Liver (tissue), 9 donors: Measurements from ENCODE around the gene IL1R2. TPM values are rescaled to one million over a fixed set of nuclear protein-coding genes. Genes with fewer than 3 reads are reported as not detected.
A peak's percentile ranks its signal among the peaks of the same experiment; 100 is the strongest.

Experiments
- DNase-seq: peaks from one replicate; pipeline ENCODE4 v3.0.0-alpha.2; 2017; ENCODE audit warnings: low spot score
- H3K27ac ChIP-seq, 2 donors: one replicate each; pipeline ENCODE4 v1.7.0; 2013; ENCODE audit warnings: inconsistent platforms in 2 of 2, low read length in 2 of 2, control low read depth in 1 of 2, low read depth in 1 of 2, mild to moderate bottlenecking in 1 of 2
- H3K27me3 ChIP-seq, 4 donors: one replicate each; pipeline versions ENCODE4 v1.6.1 to v1.7.0; 2013; ENCODE audit warnings: low read length in 3 of 4, inconsistent platforms in 1 of 4, mild to moderate bottlenecking in 1 of 4, moderate library complexity in 1 of 4; ENCODE audit not compliant: control insufficient read depth in 4 of 4, insufficient read depth in 4 of 4
- H3K36me3 ChIP-seq, 4 donors: one replicate each; pipeline versions ENCODE4 v1.6.1 to v1.7.0; 2013; ENCODE audit warnings: low read length in 3 of 4, mild to moderate bottlenecking in 3 of 4, low read depth in 1 of 4, moderate library complexity in 1 of 4; ENCODE audit not compliant: control insufficient read depth in 4 of 4, insufficient read depth in 3 of 4
- H3K4me1 ChIP-seq, 4 donors: one replicate each; pipeline versions ENCODE4 v1.6.1 to v1.7.0; 2013; ENCODE audit warnings: low read length in 3 of 4, mild to moderate bottlenecking in 3 of 4, moderate library complexity in 1 of 4; ENCODE audit not compliant: control insufficient read depth in 4 of 4, insufficient read depth in 4 of 4
- H3K4me3 ChIP-seq, 3 donors: one replicate each; pipeline versions ENCODE4 v1.6.1 to v1.7.0; 2013; ENCODE audit warnings: low read length in 3 of 3, control low read depth in 1 of 3, low read depth in 1 of 3, mild to moderate bottlenecking in 1 of 3
- H3K9ac ChIP-seq, 2 donors: one replicate each; pipeline ENCODE4 v1.7.0; 2013; ENCODE audit warnings: low read length in 2 of 2, mild to moderate bottlenecking in 2 of 2, moderate library complexity in 2 of 2, control low read depth in 1 of 2, low read depth in 1 of 2
- H3K9me3 ChIP-seq, 4 donors: one replicate each; pipeline versions ENCODE4 v1.6.1 to v1.7.0; 2013; ENCODE audit warnings: low read length in 3 of 4; ENCODE audit not compliant: control insufficient read depth in 4 of 4
- ATF3 ChIP-seq: IDR thresholded peaks from 2 replicates; pipeline ENCODE4 v1.6.1; 2016; ENCODE audit warnings: antibody characterized with exemption
- CTCF ChIP-seq: fragments of 150-350 bp; IDR thresholded peaks from 2 replicates; pipeline ENCODE4 v1.5.1; 2017; ENCODE audit warnings: improper control_type of control experiment, low read depth, low read length; ENCODE audit not compliant: missing input control
- EGR1 ChIP-seq, 2 donors: IDR thresholded peaks; 2 replicates each; pipeline ENCODE4 v1.6.1; 2016 to 2018; ENCODE audit warnings: antibody characterized with exemption in 2 of 2, low read depth in 2 of 2
- FOXA1 ChIP-seq: IDR thresholded peaks from 2 replicates; pipeline ENCODE4 v1.6.1; 2016; ENCODE audit warnings: antibody characterized with exemption
- FOXA2 ChIP-seq: IDR thresholded peaks from 2 replicates; pipeline ENCODE4 v1.6.1; 2016; ENCODE audit warnings: antibody characterized with exemption
- GABPA ChIP-seq, 2 donors: IDR thresholded peaks in 1 of 2; conservative IDR thresholded peaks in 1 of 2; 2 replicates each; pipeline ENCODE4 v1.6.1; 2016; ENCODE audit warnings: antibody characterized with exemption in 2 of 2, mild to moderate bottlenecking in 1 of 2, moderate library complexity in 1 of 2
- HNF4A ChIP-seq, 2 donors: conservative IDR thresholded peaks; 2 replicates each; pipeline ENCODE4 v1.6.1; 2016; ENCODE audit warnings: antibody characterized with exemption in 2 of 2, mild to moderate bottlenecking in 2 of 2
- HNF4G ChIP-seq: IDR thresholded peaks from 2 replicates; pipeline ENCODE4 v1.6.1; 2016; ENCODE audit warnings: antibody characterized with exemption
- JUND ChIP-seq, 2 donors: IDR thresholded peaks; 2 replicates each; pipeline ENCODE4 v1.6.1; 2016; ENCODE audit warnings: antibody characterized with exemption in 2 of 2
- MAX ChIP-seq: IDR thresholded peaks from 2 replicates; pipeline ENCODE4 v1.6.1; 2016; ENCODE audit warnings: antibody characterized with exemption
- NR2F2 ChIP-seq: IDR thresholded peaks from 2 replicates; pipeline ENCODE4 v1.6.1; 2016; ENCODE audit warnings: antibody characterized with exemption
- RAD21 ChIP-seq, 2 donors: IDR thresholded peaks; 2 replicates each; pipeline ENCODE4 v1.6.1; 2016; ENCODE audit warnings: antibody characterized with exemption in 2 of 2, mild to moderate bottlenecking in 2 of 2
- REST ChIP-seq: IDR thresholded peaks from 2 replicates; pipeline ENCODE4 v1.6.1; 2016; ENCODE audit warnings: antibody characterized with exemption, mild to moderate bottlenecking
- RXRA ChIP-seq, 2 donors: IDR thresholded peaks; 2 replicates each; pipeline ENCODE4 v1.6.1; 2017 to 2018; ENCODE audit warnings: antibody characterized with exemption in 2 of 2, mild to moderate bottlenecking in 1 of 2
- SP1 ChIP-seq: IDR thresholded peaks from 2 replicates; pipeline ENCODE4 v1.6.1; 2018; ENCODE audit warnings: antibody characterized with exemption, mild to moderate bottlenecking
- TAF1 ChIP-seq: conservative IDR thresholded peaks from 2 replicates; pipeline ENCODE4 v1.6.1; 2016; ENCODE audit warnings: antibody characterized with exemption, mild to moderate bottlenecking
- YY1 ChIP-seq: IDR thresholded peaks from 2 replicates; pipeline ENCODE4 v1.6.1; 2016; ENCODE audit warnings: antibody characterized with exemption, mild to moderate bottlenecking
- ZBTB33 ChIP-seq: IDR thresholded peaks from 2 replicates; pipeline ENCODE4 v1.6.1; 2016; ENCODE audit warnings: antibody characterized with exemption
- WGBS: extraction: QIAGEN DNeasy Blood & Tissue Kit; methylation state at CpG from one replicate; pipeline ENCODE4 v1.1.7; 2013; 5-methylcytosine and 5-hydroxymethylcytosine counted together
- polyA plus RNA-seq, 2 donors: library from polyadenylated mRNA; stranded (reverse) in 1 of 2; unstranded in 1 of 2; fragments of 200-250 nt in 1 of 2; fragments of >200 nt in 1 of 2; fragmentation: Nextera tagmentation in 1 of 2; extraction: Ambion mirVana in 1 of 2; gene quantifications; one replicate each; pipeline versions ENCODE4 v1.2.1 to v1.2.3, GENCODE V29; 2013 to 2015
- total RNA-seq, 2 donors: library from RNA; depleted of rRNA; stranded (reverse); fragments of >200 nt; gene quantifications; one replicate each; pipeline ENCODE4 v1.2.3, GENCODE V29; 2014
- donor health status: healthy.
- donor health status: healthy.
- donor health status: healthy.
- donor health status: healthy.
- donor health status: healthy.

Gene IL1R2
- total and polyA plus RNA-seq, 4 donors: 3.7 to 28.2 (median 7.3) TPM

- Histone ChIP-seq H3K27me3 (no peaks in the 10 kb centered on the region), H3K36me3 (no peaks in the 10 kb centered on the region), H3K4me1 (peaks cover 6 to 19% (median 11%) of the 10 kb centered on the region in 4 donors), H3K27ac (no peak overlapping the region), H3K9me3 (no peaks in the 10 kb centered on the region), H3K4me3 (no peak overlapping the region), H3K9ac (no peak overlapping the region)
- DNase-seq: no peak
- WGBS: 88% methylated on average over 2 of the region's 2 CpGs
- TF ChIP-seq HNF4G (no peak), SP1 (no peak), EGR1 (IDR thresholded peaks at IDR 0.05; ENCODE audit: low read depth in 2 of 2) (no peak)
Observed at GRCh38 chr2:102044967-102045489, 53.3 kb downstream of the IL1R2 start.

GRCh38 chr2:102045697-102046096 lies 53.9 kb downstream of the IL1R2 start:
- DNase-seq: no peak
- 91% methylated on average over 6 of the region's 6 CpGs for whole genome bisulfite sequencing
- TF ChIP-seq YY1: no peak
- no peak for TF ChIP-seq FOXA1
- no peak for TF ChIP-seq MAX
- TF ChIP-seq EGR1 (IDR thresholded peaks at IDR 0.05; ENCODE audit: low read depth in 2 of 2): no peak
- TF ChIP-seq SP1: no peak
- H3K27ac ChIP-seq: peak overlapping the region; percentile 18 to 37
- no peaks in the 10 kb centered on the region for H3K27me3 ChIP-seq
- no peaks in the 10 kb centered on the region for H3K9me3 ChIP-seq
- peaks cover 6 to 25% (median 17%) of the 10 kb centered on the region in 4 donors for H3K4me1 ChIP-seq
- H3K4me3 ChIP-seq: no peak overlapping the region
- no peaks in the 10 kb centered on the region for H3K36me3 ChIP-seq
- no peak overlapping the region for H3K9ac ChIP-seq

GRCh38 chr2:102046135-102046986 lies 54.6 kb downstream of the IL1R2 start:
- H3K27me3 ChIP-seq: no peaks in the 10 kb centered on the region
- DNase-seq: no peak
- H3K9ac ChIP-seq: no peak overlapping the region
- WGBS: 54% methylated on average over 9 of the region's 9 CpGs
- TF ChIP-seq CTCF (no peak), FOXA2 (peak; percentile 47), GABPA (IDR thresholded peaks at IDR 0.05 in 1 of 2, conservative IDR thresholded peaks at IDR 0.05 in 1 of 2) (no peak), EGR1 (IDR thresholded peaks at IDR 0.05; ENCODE audit: low read depth in 2 of 2) (no peak), RXRA (IDR thresholded peaks at IDR 0.05) (peak; percentile 70 to 86), ATF3 (no peak), HNF4G (no peak), TAF1 (no peak), HNF4A (conservative IDR thresholded peaks at IDR 0.05) (peak; percentile 56 to 71), SP1 (peak; percentile 93), JUND (IDR thresholded peaks at IDR 0.05) (peak; percentile 19 to 22), REST (peak; percentile 34), NR2F2 (peak; percentile 97), ZBTB33 (no peak), RAD21 (IDR thresholded peaks at IDR 0.05) (peak; percentile 30 to 71), MAX (peak; percentile 60), FOXA1 (peak; percentile 49), YY1 (peak; percentile 63)
- H3K36me3 ChIP-seq: no peaks in the 10 kb centered on the region
- H3K4me1 ChIP-seq: peaks cover 6 to 32% (median 21%) of the 10 kb centered on the region in 4 donors
- peak overlapping the region; percentile 18 to 37 for H3K27ac ChIP-seq
- no peak overlapping the region for H3K4me3 ChIP-seq
- no peaks in the 10 kb centered on the region for H3K9me3 ChIP-seq
